H1 (cell line): Measurements from ENCODE around the gene MIA2. TPM values are rescaled to one million over a fixed set of nuclear protein-coding genes. Genes with fewer than 3 reads are reported as not detected.

Source experiments
- TBP ChIP-seq: IDR thresholded peaks from 2 replicates; pipeline ENCODE4 v1.6.1; 2011; ENCODE audit warnings: low read depth, low read length, improper control_type of control experiment
- ZNF274 ChIP-seq: IDR thresholded peaks from 2 replicates; pipeline ENCODE4 v1.7.0; 2012; ENCODE audit warnings: low read length, borderline replicate concordance; ENCODE audit errors: extremely low read depth
- polyA plus RNA-seq, 7 experiments: library from polyadenylated mRNA; depleted of rRNA in 3 of 7; stranded (reverse) in 5 of 7; unstranded in 2 of 7; fragments of >200 nt in 5 of 7; fragments of 200-250 nt in 2 of 7; gene quantifications; 1 replicate in 5 of 7; 2 replicates in 1 of 7; 4 replicates in 1 of 7; pipeline versions ENCODE4 v1.2.1 to v1.2.3, GENCODE V29; 2011 to 2013; ENCODE audit warnings: missing spikeins in 2 of 7, mixed read lengths in 2 of 7
- total RNA-seq: library from RNA; stranded (reverse); fragmentation: NEBNext Ultra II Directional; extraction: Animal tissue kit (Norgen Biotek cat#: 25700); gene quantifications from 2 replicates; pipeline ENCODE4 v1.2.1, GENCODE V29; 2021

Gene MIA2
- total and polyA plus RNA-seq, 2 of the 8 experiments (the other 6 are each of a cell fraction or from before 2014, with no cell fraction given): 10.1 to 15.0 TPM

- no peak for TF ChIP-seq ZNF274
- no peak for TF ChIP-seq TBP
Measured at GRCh38 chr14:39316830-39317553, 83.3 kb downstream of the MIA2 start (continued).
